Activated B cell treated with CpG ODN at 0.5 μM for 24 hours (primary cell): ENCODE measurements around the gene IL1B. TPM values are rescaled to one million over a fixed set of nuclear protein-coding genes. Genes with fewer than 3 reads are reported as not detected.
A peak's percentile ranks its signal among the peaks of the same experiment; 100 is the strongest.

Source experiments
- ATAC-seq: fragments of 200-7000 bp; cut with Tn5 transposase; one replicate; pipeline ENCODE4 v1.10.0; 2021; ENCODE audit warnings: low read depth, mild to moderate bottlenecking, moderate library complexity
- CTCF ChIA-PET: fragments of 350-600 bp; sonication (Branson Sonifier 250); formaldehyde crosslinking; loops from one replicate; lab custom pipeline; 2021; ENCODE audit warnings: antibody characterized with exemption; lab: Charles Lee
- POLR2A ChIA-PET: fragments of 350-600 bp; sonication (Branson Sonifier 250); formaldehyde crosslinking; loops from one replicate; lab custom pipeline; 2021; ENCODE audit warnings: antibody characterized with exemption; lab: Charles Lee
- DNase-seq: peaks from one replicate; pipeline ENCODE4 v3.0.0; 2022
- H3K27ac Mint-ChIP-seq: one replicate; pipeline ENCODE4 v1.8.0; 2020; ENCODE audit warnings: mixed read lengths
- H3K27me3 Mint-ChIP-seq: one replicate; pipeline ENCODE4 v1.8.0; 2021; ENCODE audit warnings: mixed read lengths
- H3K36me3 Mint-ChIP-seq: one replicate; pipeline ENCODE4 v1.8.0; 2021; ENCODE audit warnings: low read depth, mixed read lengths
- H3K4me1 Mint-ChIP-seq: one replicate; pipeline ENCODE4 v1.8.0; 2021; ENCODE audit warnings: mixed read lengths
- H3K4me3 Mint-ChIP-seq: one replicate; pipeline ENCODE4 v1.8.0; 2020; ENCODE audit warnings: mild to moderate bottlenecking, mixed read lengths
- H3K9me3 Mint-ChIP-seq: one replicate; pipeline ENCODE4 v1.8.0; 2020; ENCODE audit warnings: mixed read lengths
- CTCF ChIP-seq: fragments of 200-600 bp; IDR thresholded peaks from one replicate; pipeline ENCODE4 v1.8.0; 2022; ENCODE audit warnings: antibody characterized with exemption, mild to moderate bottlenecking
- intact Hi-C: fragments of 100-400 bp; cut with micrococcal nuclease; formaldehyde crosslinking; loops from one replicate; pipeline ENCODE4 v1.15.1; 2024
- total RNA-seq: library from RNA; stranded (reverse); gene quantifications from 2 replicates; pipeline ENCODE4 v1.2.3, GENCODE V29; 2022

IL1B gene
- 0.53 and 0.71 TPM in 2 replicates for total RNA-seq

DNA sequence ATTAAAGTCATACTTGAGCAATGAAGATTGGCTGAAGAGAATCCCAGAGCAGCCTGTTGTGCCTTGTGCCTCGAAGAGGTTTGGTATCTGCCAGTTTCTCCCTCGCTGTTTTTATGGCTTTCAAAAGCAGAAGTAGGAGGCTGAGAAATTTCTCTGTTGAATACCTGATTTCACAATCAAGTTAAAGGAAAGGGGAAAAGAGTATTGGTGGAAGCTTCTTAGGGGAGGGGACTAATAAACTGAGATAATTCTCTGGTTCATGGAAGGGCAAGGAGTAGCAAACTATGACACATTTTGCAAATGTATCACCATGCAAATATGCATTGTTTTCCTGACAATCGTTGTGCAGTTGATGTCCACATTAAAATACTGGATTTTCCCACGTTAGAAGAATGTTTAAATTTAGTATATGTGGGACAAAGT, at the start of gene IL1B:
IL1B (minus strand) TSS at position 85 of the 423 bp plus-strand sequence. CDS start 550 bp downstream, outside the sequence.
- no peaks in the 10 kb centered on the region for H3K27me3 Mint-ChIP-seq
- ATAC-seq, result peak; percentile 14
- H3K9me3 Mint-ChIP-seq, result no peaks in the 10 kb centered on the region
- no peak for DNase-seq
- H3K36me3 Mint-ChIP-seq, result no peaks in the 10 kb centered on the region
- peaks cover 55% of the 10 kb centered on the region for H3K4me1 Mint-ChIP-seq
- intact Hi-C loops, result loop anchor here (5.0 kb wide), 1 partner anchor 34 kb away; no protein-coding TSS in a partner anchor
- POLR2A ChIA-PET, result interaction anchor here (1.0 to 1.6 kb wide), 2 partner anchors 32 to 44 kb away, joined by 4 to 6 read pairs; no protein-coding TSS in a partner anchor
- H3K27ac Mint-ChIP-seq, result peak within 1 kb of the TSS; percentile 10
- CTCF ChIA-PET, result interaction anchor here (1.6 kb wide), 1 partner anchor 48 kb away, joined by 4 read pairs; no protein-coding TSS in a partner anchor
- H3K4me3 Mint-ChIP-seq, result no peak within 1 kb of the TSS
- TF ChIP-seq CTCF, result no peak

GRCh38 chr2:112886291-112886690, 49.7 kb upstream of the IL1B start:
- ChIA-PET CTCF (interaction anchor here (1.5 to 12.5 kb wide), 8 partner anchors 37 to 161 kb away, joined by 3 to 302 read pairs (median 12); no protein-coding TSS in a partner anchor), POLR2A (interaction anchor here (0.6 kb wide), 1 partner anchor 13 kb away, joined by 9 read pairs; no protein-coding TSS in a partner anchor)
- H3K27me3 Mint-ChIP-seq, result no peaks in the 10 kb centered on the region
- H3K4me1 Mint-ChIP-seq, result peaks cover 10% of the 10 kb centered on the region
- no peak overlapping the region for H3K4me3 Mint-ChIP-seq
- no peaks in the 10 kb centered on the region for H3K9me3 Mint-ChIP-seq
- TF ChIP-seq CTCF, result no peak
- ATAC-seq (no peak), DNase-seq (no peak)
- H3K27ac Mint-ChIP-seq, result no peak overlapping the region
- intact Hi-C loops, result no loop called here
- no peaks in the 10 kb centered on the region for H3K36me3 Mint-ChIP-seq

DNA sequence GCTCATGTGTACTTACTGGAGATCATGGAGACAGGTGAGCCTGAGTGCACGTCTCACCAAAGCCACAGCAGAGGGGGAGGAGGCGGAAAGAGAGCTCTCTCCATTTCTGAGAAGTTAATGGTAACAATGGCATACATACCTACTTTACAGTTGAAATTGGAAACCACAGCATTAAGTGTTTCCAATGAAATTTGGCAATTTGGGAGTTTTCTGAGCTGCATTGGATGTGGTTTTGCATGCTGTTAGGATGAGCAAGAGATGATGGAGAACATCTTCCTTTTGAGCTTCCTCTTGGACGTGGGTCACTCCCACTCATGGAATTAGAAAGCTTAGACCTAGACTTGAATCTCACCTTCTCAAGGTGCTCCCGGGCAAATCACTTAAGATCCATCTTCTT, 48.9 kb upstream of the IL1B start:
- no peak overlapping the region for H3K27ac Mint-ChIP-seq
- DNase-seq (no peak), ATAC-seq (no peak)
- H3K9me3 Mint-ChIP-seq, result no peaks in the 10 kb centered on the region
- intact Hi-C loops, result loop anchor here (1.0 kb wide), 3 partner anchors 136 to 285 kb away; no protein-coding TSS in a partner anchor
- H3K36me3 Mint-ChIP-seq, result no peaks in the 10 kb centered on the region
- H3K4me1 Mint-ChIP-seq, result peaks cover 18% of the 10 kb centered on the region
- CTCF ChIA-PET, result interaction anchor here (0.7 to 12.5 kb wide), 24 partner anchors 8 to 286 kb away, joined by 3 to 302 read pairs (median 4); partner anchors contain the start of genes IL1B and SLC20A1
- H3K4me3 Mint-ChIP-seq, result no peak overlapping the region
- POLR2A ChIA-PET, result interaction anchor here (1.6 kb wide), 1 partner anchor 136 kb away, joined by 8 read pairs; no protein-coding TSS in a partner anchor
- H3K27me3 Mint-ChIP-seq, result no peaks in the 10 kb centered on the region
- TF ChIP-seq CTCF, result no peak

- TF ChIP-seq CTCF, result peak; percentile 36
- ATAC-seq (peak; percentile 58), DNase-seq (peak; percentile 52)
- Mint-ChIP-seq H3K4me3 (no peak overlapping the region), H3K27me3 (no peaks in the 10 kb centered on the region), H3K36me3 (no peaks in the 10 kb centered on the region), H3K9me3 (no peaks in the 10 kb centered on the region), H3K4me1 (peaks cover 23% of the 10 kb centered on the region), H3K27ac (no peak overlapping the region)
- ChIA-PET POLR2A (interaction anchor here (0.7 to 1.6 kb wide), 3 partner anchors 46 to 135 kb away, joined by 3 to 8 read pairs (median 6); no protein-coding TSS in a partner anchor), CTCF (interaction anchor here (0.7 to 12.5 kb wide), 24 partner anchors 8 to 285 kb away, joined by 3 to 302 read pairs (median 4); partner anchors contain the start of genes IL1B and SLC20A1)
- intact Hi-C loops, result loop anchor here (1.0 kb wide), 3 partner anchors 136 to 285 kb away; no protein-coding TSS in a partner anchor
Measured at GRCh38 chr2:112884869-112885505, 48.4 kb upstream of the IL1B start.

- CTCF ChIA-PET, result interaction anchor here (0.8 to 12.5 kb wide), 3 partner anchors 110 to 257 kb away, joined by 3 to 302 read pairs (median 3); no protein-coding TSS in a partner anchor
- H3K36me3 Mint-ChIP-seq, result no peaks in the 10 kb centered on the region
- no peak for DNase-seq
- no peak overlapping the region for H3K27ac Mint-ChIP-seq
- no peak overlapping the region for H3K4me3 Mint-ChIP-seq
- H3K4me1 Mint-ChIP-seq, result peaks cover 31% of the 10 kb centered on the region
- H3K27me3 Mint-ChIP-seq, result no peaks in the 10 kb centered on the region
- intact Hi-C loops, result no loop called here
- no peak for ATAC-seq
- POLR2A ChIA-PET, result interaction anchor here (1.9 kb wide), 1 partner anchor 134 kb away, joined by 9 read pairs; no protein-coding TSS in a partner anchor
- TF ChIP-seq CTCF, result no peak
- no peaks in the 10 kb centered on the region for H3K9me3 Mint-ChIP-seq
Measured at GRCh38 chr2:112883669-112884068, 47.1 kb upstream of the IL1B start.
